ENCODE results near the gene STAC2. TPM values are rescaled to one million over a fixed set of nuclear protein-coding genes. Genes with fewer than 3 reads are reported as not detected.
"Not testable (repeated sequence)": the region's sequence is repeated elsewhere in the genome, so short reads cannot be mapped to it uniquely, and the experiment has no call there.

Gene STAC2
- total and polyA plus RNA-seq, 12 donors, result 0.22 to 1.1 (median 0.48) TPM; not detected in 5

GRCh38 chr17:39170558-39170957 lies 55.2 kb downstream of the STAC2 start:
- Histone ChIP-seq H3K36me3 (replicated peaks in 1 of 2) (no peaks in the 10 kb centered on the region), H3K9me3 (replicated peaks in 1 of 3) (no peaks in the 10 kb centered on the region), H3K27ac (no peak overlapping the region), H3K4me1 (replicated peaks in 1 of 2) (no peaks in the 10 kb centered on the region), H3K4me3 (no peak overlapping the region), H3K27me3 (peaks cover 3% of the 10 kb centered on the region)
- intact Hi-C loops (cut with DNase I), result no loop called here
- no peak for TF ChIP-seq CTCF (IDR thresholded peaks at IDR 0.05)
- no peak for TF ChIP-seq POLR2A (IDR thresholded peaks at IDR 0.05)
- DNase-seq, result no peak
- 68 to 81% (median 73%) methylated on average over 6 of the region's 6 CpGs for WGBS, 4 donors

GRCh38 chr17:39170109-39170508 lies 55.6 kb downstream of the STAC2 start:
- Histone ChIP-seq H3K27me3 (peaks cover 7% of the 10 kb centered on the region), H3K27ac (no peak overlapping the region), H3K4me1 (replicated peaks in 1 of 2) (no peaks in the 10 kb centered on the region), H3K36me3 (replicated peaks in 1 of 2) (no peaks in the 10 kb centered on the region), H3K4me3 (no peak overlapping the region), H3K9me3 (replicated peaks in 1 of 3) (no peaks in the 10 kb centered on the region)
- WGBS, 4 donors, result 62 to 80% (median 66%) methylated on average over 3 to 4 of the region's 4 CpGs
- intact Hi-C loops (cut with DNase I), result no loop called here
- DNase-seq, result no peak
- no peak for TF ChIP-seq CTCF (IDR thresholded peaks at IDR 0.05)
- no peak for TF ChIP-seq POLR2A (IDR thresholded peaks at IDR 0.05)

- no peak for TF ChIP-seq POLR2A (IDR thresholded peaks at IDR 0.05)
- no peak for TF ChIP-seq CTCF (IDR thresholded peaks at IDR 0.05)
- no peak for DNase-seq
- H3K27ac ChIP-seq, result no peak overlapping the region
- H3K9me3 ChIP-seq (replicated peaks in 1 of 3), result no peaks in the 10 kb centered on the region
- peaks cover 0 to under 1% of the 10 kb centered on the region in 2 donors for H3K4me1 ChIP-seq (replicated peaks in 1 of 2)
- 70 to 81% (median 76%) methylated on average over 3 of the region's 3 CpGs for WGBS, 4 donors
- intact Hi-C loops (cut with DNase I), result no loop called here
- H3K36me3 ChIP-seq (replicated peaks in 1 of 2), result no peaks in the 10 kb centered on the region
- H3K27me3 ChIP-seq, result peaks cover 12% of the 10 kb centered on the region
- no peak overlapping the region for H3K4me3 ChIP-seq
These were observed 56.2 kb downstream of the STAC2 start for GRCh38 chr17:39169518-39169917.

GRCh38 chr17:39169101-39169500 lies 56.6 kb downstream of the STAC2 start:
- intact Hi-C loops (cut with DNase I), result no loop called here
- no peak overlapping the region for H3K4me3 ChIP-seq
- no peak for TF ChIP-seq CTCF (IDR thresholded peaks at IDR 0.05)
- TF ChIP-seq POLR2A (IDR thresholded peaks at IDR 0.05), result no peak
- H3K9me3 ChIP-seq (replicated peaks in 1 of 3), result no peaks in the 10 kb centered on the region
- H3K27me3 ChIP-seq, result peaks cover 12% of the 10 kb centered on the region
- H3K4me1 ChIP-seq (replicated peaks in 1 of 2), result peaks cover 0 to 5% of the 10 kb centered on the region in 2 donors
- no peaks in the 10 kb centered on the region for H3K36me3 ChIP-seq (replicated peaks in 1 of 2)
- WGBS, 4 donors, result 79 to 86% (median 81%) methylated on average over 14 of the region's 14 CpGs
- DNase-seq, result no peak
- H3K27ac ChIP-seq, result no peak overlapping the region

- 90 to 96% (median 94%) methylated on average over 10 of the region's 10 CpGs for WGBS, 4 donors
These were observed 57.2 kb downstream of the STAC2 start for GRCh38 chr17:39168503-39168902.

More at GRCh38 chr17:39168503-39168902, 57.2 kb downstream of the STAC2 start:
- H3K27ac ChIP-seq; H3K4me3 ChIP-seq; H3K36me3 ChIP-seq (replicated peaks in 1 of 2); H3K4me1 ChIP-seq (replicated peaks in 1 of 2); intact Hi-C loops (cut with DNase I); H3K9me3 ChIP-seq (replicated peaks in 1 of 3); DNase-seq: not testable (repeated sequence)
- H3K27me3 ChIP-seq, result peaks cover 12% of the 10 kb centered on the region

Data from adrenal gland (tissue), 12 donors.